HEK293 (cell line): ENCODE results near the gene IGSF11.

Experiments used
- CTCF ChIA-PET: fragments of 350-600 bp; formaldehyde crosslinking; extraction: SDS; loops from one replicate; lab custom pipeline; 2021; ENCODE audit warnings: antibody characterized with exemption; lab: Yijun Ruan, JAX
- POLR2A ChIA-PET: fragments of 300-600 bp; formaldehyde crosslinking; extraction: SDS; loops from one replicate; lab custom pipeline; 2020; ENCODE audit warnings: antibody characterized with exemption, inconsistent platforms; lab: Yijun Ruan, JAX
- H3K27ac ChIP-seq: fragments of 200-500 bp; sonication (Bioruptor generic); 2 replicates; pipeline ENCODE4 v1.5.1; 2014; ENCODE audit warnings: low read depth, low read length, control low read depth, inconsistent platforms; ENCODE audit errors: extremely low read depth
- H3K36me3 ChIP-seq, 2 experiments: fragments of 200-500 bp in 1 of 2; sonication (Bioruptor generic) in 1 of 2; 1 replicate in 1 of 2; 2 replicates in 1 of 2; pipeline ENCODE4 v1.5.1; 2014 to 2017; ENCODE audit warnings: inconsistent platforms in 2 of 2, low read length in 2 of 2; ENCODE audit not compliant: control insufficient read depth in 2 of 2, insufficient read depth in 1 of 2
- H3K4me1 ChIP-seq: fragments of 200-500 bp; sonication (Bioruptor generic); 2 replicates; pipeline ENCODE4 v1.5.1; 2014; ENCODE audit warnings: mild to moderate bottlenecking, low read length, inconsistent platforms; ENCODE audit not compliant: control insufficient read depth, insufficient read depth
- H3K4me3 ChIP-seq: 2 replicates; pipeline ENCODE4 v1.5.1; 2011; ENCODE audit warnings: low read depth, mild to moderate bottlenecking, control low read depth, low read length, moderate library complexity
- H3K9me3 ChIP-seq: fragments of 200-500 bp; sonication (Bioruptor generic); 2 replicates; pipeline ENCODE4 v1.5.1; 2014; ENCODE audit warnings: low read depth, low read length, inconsistent platforms; ENCODE audit not compliant: control insufficient read depth, insufficient read depth
- FEZF1 ChIP-seq: fragments of 450-650 bp; formaldehyde crosslinking; IDR thresholded peaks from 2 replicates; pipeline ENCODE4 v1.5.1; 2016; ENCODE audit warnings: missing biosample characterization, missing genetic modification characterization
- GFI1B ChIP-seq: fragments of 450-650 bp; formaldehyde crosslinking; IDR thresholded peaks from 2 replicates; pipeline ENCODE4 v1.5.1; 2016; ENCODE audit warnings: missing biosample characterization, missing genetic modification characterization
- ZBTB20 ChIP-seq: fragments of 450-650 bp; formaldehyde crosslinking; IDR thresholded peaks from 2 replicates; pipeline ENCODE4 v1.5.1; 2016; ENCODE audit warnings: missing biosample characterization, missing genetic modification characterization
- ZNF19 ChIP-seq: fragments of 450-650 bp; formaldehyde crosslinking; IDR thresholded peaks from 2 replicates; pipeline ENCODE4; 2016; ENCODE audit warnings: missing biosample characterization, missing genetic modification characterization, low read depth
- ZNF433 ChIP-seq: fragments of 450-650 bp; formaldehyde crosslinking; IDR thresholded peaks from 2 replicates; pipeline ENCODE4 v1.5.1; 2016; ENCODE audit warnings: missing biosample characterization, missing genetic modification characterization, low read depth
- ZNF521 ChIP-seq: fragments of 450-650 bp; formaldehyde crosslinking; IDR thresholded peaks from 2 replicates; pipeline ENCODE4 v1.5.1; 2017; ENCODE audit warnings: missing biosample characterization, mild to moderate bottlenecking, missing genetic modification characterization
- ZNF658 ChIP-seq: fragments of 450-650 bp; formaldehyde crosslinking; IDR thresholded peaks from 2 replicates; pipeline ENCODE4; 2016; ENCODE audit warnings: missing biosample characterization, missing genetic modification characterization
- ZNF76 ChIP-seq: fragments of 450-650 bp; formaldehyde crosslinking; IDR thresholded peaks from 2 replicates; pipeline ENCODE4; 2016; ENCODE audit warnings: low read depth, missing biosample characterization, missing genetic modification characterization, borderline replicate concordance
- ZNF768 ChIP-seq: fragments of 450-650 bp; formaldehyde crosslinking; IDR thresholded peaks from 2 replicates; pipeline ENCODE4 v1.5.1; 2018; ENCODE audit warnings: missing biosample characterization, mild to moderate bottlenecking, missing genetic modification characterization
- ZNF785 ChIP-seq: fragments of 450-650 bp; formaldehyde crosslinking; IDR thresholded peaks from 2 replicates; pipeline ENCODE4 v1.5.1; 2016; ENCODE audit warnings: missing biosample characterization, missing genetic modification characterization
- ZNF837 ChIP-seq: fragments of 450-650 bp; formaldehyde crosslinking; IDR thresholded peaks from 2 replicates; pipeline ENCODE4 v1.5.1; 2016; ENCODE audit warnings: missing biosample characterization, missing genetic modification characterization
- ZSCAN16 ChIP-seq: fragments of 450-650 bp; formaldehyde crosslinking; IDR thresholded peaks from 2 replicates; pipeline ENCODE4 v1.5.1; 2016; ENCODE audit warnings: missing biosample characterization, missing genetic modification characterization
- TF ChIP-seq, protein P1 (sequence below): fragments of 450-650 bp; IDR thresholded peaks from 2 replicates; pipeline ENCODE4 v1.5.1; 2018; ENCODE audit warnings: missing biosample characterization, missing genetic modification characterization
- TF ChIP-seq, protein P2 (sequence below): fragments of 450-650 bp; formaldehyde crosslinking; IDR thresholded peaks from 2 replicates; pipeline ENCODE4 v1.5.1; 2017; ENCODE audit warnings: missing biosample characterization, missing genetic modification characterization
- TF ChIP-seq, protein P3 (sequence below): fragments of 450-650 bp; formaldehyde crosslinking; optimal IDR thresholded peaks from 2 replicates; pipeline ENCODE3; 2016; ENCODE audit warnings: missing biosample characterization, mild to moderate bottlenecking, missing genetic modification characterization
- TF ChIP-seq, protein P4 (sequence below): fragments of 450-650 bp; formaldehyde crosslinking; IDR thresholded peaks from 2 replicates; pipeline ENCODE4 v1.5.1; 2016; ENCODE audit warnings: missing biosample characterization, missing genetic modification characterization
- TF ChIP-seq, protein P5 (sequence below): fragments of 450-650 bp; formaldehyde crosslinking; IDR thresholded peaks from 2 replicates; pipeline ENCODE4 v1.5.1; 2016; ENCODE audit warnings: missing biosample characterization, missing genetic modification characterization

Gene IGSF11

DNA sequence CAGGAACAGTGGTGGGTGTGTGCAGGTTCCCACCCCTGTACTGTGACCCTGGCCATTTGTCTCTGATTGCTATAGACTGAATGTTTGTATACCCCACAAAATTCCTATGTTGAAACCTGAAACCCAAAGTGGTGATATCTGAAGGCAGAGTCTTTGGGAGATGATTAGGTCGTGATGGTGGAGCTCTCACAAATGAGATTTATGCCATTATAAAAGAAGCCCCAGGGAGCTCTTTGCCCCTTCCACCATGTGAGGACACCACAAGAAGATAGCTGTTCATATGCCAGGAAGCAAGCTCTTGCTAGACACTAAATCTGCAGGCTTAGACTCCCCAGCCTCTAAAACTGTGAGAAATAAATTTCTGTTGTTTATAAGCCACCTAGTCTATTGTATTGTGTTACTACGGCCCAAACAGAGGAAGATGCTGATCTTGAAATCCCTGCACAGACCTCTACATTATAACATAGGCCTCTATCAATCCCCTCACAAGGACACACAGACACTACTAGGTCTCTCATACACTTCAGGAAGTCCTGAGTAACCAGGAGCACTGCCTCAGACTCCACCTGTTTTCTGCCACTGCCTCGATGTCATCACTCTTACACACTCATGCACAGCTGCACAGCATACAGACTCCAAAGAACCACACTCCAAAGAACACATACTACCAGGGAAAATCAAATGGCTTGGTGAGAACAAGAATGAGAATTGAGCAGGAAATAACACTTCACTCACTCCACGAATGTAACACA lies 14.7 kb downstream of the IGSF11 start:
- ChIA-PET CTCF (no interaction called here), POLR2A (no interaction called here)
- TF ChIP-seq ZNF768 (tag by site-specific recombination) (no peak), ZSCAN16 (tag by site-specific recombination) (no peak), ZNF433 (tag by site-specific recombination) (no peak), FEZF1 (tag by site-specific recombination) (peak; percentile 59), ZNF76 (tag by site-specific recombination) (no peak)
- Histone ChIP-seq H3K36me3 (no peaks in the 10 kb centered on the region), H3K27ac (no peak overlapping the region), H3K9me3 (no peaks in the 10 kb centered on the region), H3K4me1 (no peaks in the 10 kb centered on the region), H3K4me3 (no peak overlapping the region)

DNA sequence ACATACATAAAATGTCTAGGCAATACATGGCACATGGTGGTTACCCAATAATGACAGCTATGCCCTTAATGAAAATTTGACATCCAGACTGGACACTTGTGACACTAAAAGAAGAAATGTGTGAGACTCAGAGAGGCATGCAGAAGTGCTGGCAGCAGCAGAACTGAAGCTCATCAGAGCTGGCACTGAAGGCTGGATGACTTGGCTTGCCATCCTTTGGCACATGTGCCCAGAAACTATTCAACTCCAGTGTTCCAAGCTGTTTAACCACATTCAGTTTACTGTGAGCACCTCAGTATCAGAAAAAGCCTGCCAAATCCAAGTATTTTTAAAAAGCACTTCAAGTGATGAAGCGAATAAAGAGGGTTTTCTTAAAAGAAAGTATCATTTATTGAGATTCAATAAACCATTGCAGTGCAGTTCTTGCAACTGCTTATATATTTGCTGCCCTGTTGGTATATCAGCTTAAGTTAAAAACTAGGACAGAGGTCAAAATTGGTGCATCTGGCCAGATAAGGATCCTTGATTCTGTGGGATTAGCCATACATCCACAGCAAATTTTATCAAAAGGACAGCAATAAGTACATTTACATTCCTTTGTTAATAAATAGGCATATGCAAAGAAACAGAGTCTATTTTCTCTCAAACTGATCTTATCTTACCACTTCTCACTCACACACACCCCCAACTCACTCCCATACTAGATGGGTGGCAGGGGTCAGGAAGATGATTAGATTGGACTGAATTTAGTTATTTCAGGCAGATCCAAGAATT lies 15.8 kb downstream of the IGSF11 start:
- CTCF ChIA-PET: interaction anchor here (0.5 to 1.8 kb wide), 3 partner anchors 53 to 135 kb away, joined by 3 read pairs; no protein-coding TSS in a partner anchor
- H3K27ac ChIP-seq: no peak overlapping the region
- POLR2A ChIA-PET: no interaction called here

More for the DNA sequence above, 15.8 kb downstream of the IGSF11 start:
- no peaks in the 10 kb centered on the region for H3K36me3 ChIP-seq
- H3K9me3 ChIP-seq: no peaks in the 10 kb centered on the region
- TF ChIP-seq ZNF785 (tag by site-specific recombination) (no peak), ZNF837 (tag by site-specific recombination) (no peak), ZNF658 (tag by site-specific recombination) (no peak), ZNF19 (tag by site-specific recombination) (no peak), ZNF521 (no peak), GFI1B (no peak), ZBTB20 (no peak)
- TF ChIP-seq, protein P1, sequence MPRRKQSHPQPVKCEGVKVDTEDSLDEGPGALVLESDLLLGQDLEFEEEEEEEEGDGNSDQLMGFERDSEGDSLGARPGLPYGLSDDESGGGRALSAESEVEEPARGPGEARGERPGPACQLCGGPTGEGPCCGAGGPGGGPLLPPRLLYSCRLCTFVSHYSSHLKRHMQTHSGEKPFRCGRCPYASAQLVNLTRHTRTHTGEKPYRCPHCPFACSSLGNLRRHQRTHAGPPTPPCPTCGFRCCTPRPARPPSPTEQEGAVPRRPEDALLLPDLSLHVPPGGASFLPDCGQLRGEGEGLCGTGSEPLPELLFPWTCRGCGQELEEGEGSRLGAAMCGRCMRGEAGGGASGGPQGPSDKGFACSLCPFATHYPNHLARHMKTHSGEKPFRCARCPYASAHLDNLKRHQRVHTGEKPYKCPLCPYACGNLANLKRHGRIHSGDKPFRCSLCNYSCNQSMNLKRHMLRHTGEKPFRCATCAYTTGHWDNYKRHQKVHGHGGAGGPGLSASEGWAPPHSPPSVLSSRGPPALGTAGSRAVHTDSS: no peak
- TF ChIP-seq, protein P2, sequence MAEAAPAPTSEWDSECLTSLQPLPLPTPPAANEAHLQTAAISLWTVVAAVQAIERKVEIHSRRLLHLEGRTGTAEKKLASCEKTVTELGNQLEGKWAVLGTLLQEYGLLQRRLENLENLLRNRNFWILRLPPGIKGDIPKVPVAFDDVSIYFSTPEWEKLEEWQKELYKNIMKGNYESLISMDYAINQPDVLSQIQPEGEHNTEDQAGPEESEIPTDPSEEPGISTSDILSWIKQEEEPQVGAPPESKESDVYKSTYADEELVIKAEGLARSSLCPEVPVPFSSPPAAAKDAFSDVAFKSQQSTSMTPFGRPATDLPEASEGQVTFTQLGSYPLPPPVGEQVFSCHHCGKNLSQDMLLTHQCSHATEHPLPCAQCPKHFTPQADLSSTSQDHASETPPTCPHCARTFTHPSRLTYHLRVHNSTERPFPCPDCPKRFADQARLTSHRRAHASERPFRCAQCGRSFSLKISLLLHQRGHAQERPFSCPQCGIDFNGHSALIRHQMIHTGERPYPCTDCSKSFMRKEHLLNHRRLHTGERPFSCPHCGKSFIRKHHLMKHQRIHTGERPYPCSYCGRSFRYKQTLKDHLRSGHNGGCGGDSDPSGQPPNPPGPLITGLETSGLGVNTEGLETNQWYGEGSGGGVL: no peak
- TF ChIP-seq, protein P3, sequence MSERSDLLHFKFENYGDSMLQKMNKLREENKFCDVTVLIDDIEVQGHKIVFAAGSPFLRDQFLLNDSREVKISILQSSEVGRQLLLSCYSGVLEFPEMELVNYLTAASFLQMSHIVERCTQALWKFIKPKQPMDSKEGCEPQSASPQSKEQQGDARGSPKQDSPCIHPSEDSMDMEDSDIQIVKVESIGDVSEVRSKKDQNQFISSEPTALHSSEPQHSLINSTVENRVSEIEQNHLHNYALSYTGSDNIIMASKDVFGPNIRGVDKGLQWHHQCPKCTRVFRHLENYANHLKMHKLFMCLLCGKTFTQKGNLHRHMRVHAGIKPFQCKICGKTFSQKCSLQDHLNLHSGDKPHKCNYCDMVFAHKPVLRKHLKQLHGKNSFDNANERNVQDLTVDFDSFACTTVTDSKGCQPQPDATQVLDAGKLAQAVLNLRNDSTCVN (tag by site-specific recombination): no peak
- TF ChIP-seq, protein P4, sequence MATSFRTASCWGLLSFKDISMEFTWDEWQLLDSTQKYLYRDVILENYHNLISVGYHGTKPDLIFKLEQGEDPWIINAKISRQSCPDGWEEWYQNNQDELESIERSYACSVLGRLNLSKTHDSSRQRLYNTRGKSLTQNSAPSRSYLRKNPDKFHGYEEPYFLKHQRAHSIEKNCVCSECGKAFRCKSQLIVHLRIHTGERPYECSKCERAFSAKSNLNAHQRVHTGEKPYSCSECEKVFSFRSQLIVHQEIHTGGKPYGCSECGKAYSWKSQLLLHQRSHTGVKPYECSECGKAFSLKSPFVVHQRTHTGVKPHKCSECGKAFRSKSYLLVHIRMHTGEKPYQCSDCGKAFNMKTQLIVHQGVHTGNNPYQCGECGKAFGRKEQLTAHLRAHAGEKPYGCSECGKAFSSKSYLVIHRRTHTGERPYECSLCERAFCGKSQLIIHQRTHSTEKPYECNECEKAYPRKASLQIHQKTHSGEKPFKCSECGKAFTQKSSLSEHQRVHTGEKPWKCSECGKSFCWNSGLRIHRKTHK (tag by site-specific recombination): no peak
- TF ChIP-seq, protein P5, sequence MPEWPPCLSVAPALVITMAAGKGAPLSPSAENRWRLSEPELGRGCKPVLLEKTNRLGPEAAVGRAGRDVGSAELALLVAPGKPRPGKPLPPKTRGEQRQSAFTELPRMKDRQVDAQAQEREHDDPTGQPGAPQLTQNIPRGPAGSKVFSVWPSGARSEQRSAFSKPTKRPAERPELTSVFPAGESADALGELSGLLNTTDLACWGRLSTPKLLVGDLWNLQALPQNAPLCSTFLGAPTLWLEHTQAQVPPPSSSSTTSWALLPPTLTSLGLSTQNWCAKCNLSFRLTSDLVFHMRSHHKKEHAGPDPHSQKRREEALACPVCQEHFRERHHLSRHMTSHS (tag by site-specific recombination): no peak
- TF ChIP-seq, all 188 proteins: peak for 0
- no peak overlapping the region for H3K4me3 ChIP-seq
- no peaks in the 10 kb centered on the region for H3K4me1 ChIP-seq
